ENCODE data around the gene PCTP.

PCTP gene

GRCh38 chr17:55760643-55761355, 9.9 kb downstream of the PCTP start:
- no peak for DNase-seq

GRCh38 chr17:55762086-55762858, 11.4 kb downstream of the PCTP start:
- DNase-seq, result no peak

- no peak for DNase-seq
Observed at GRCh38 chr17:55763856-55764255, 13.0 kb downstream of the PCTP start.

- DNase-seq, result no peak
Observed at GRCh38 chr17:55764610-55765009, 13.8 kb downstream of the PCTP start.

GRCh38 chr17:55765472-55765871, 14.6 kb downstream of the PCTP start:
- DNase-seq, result no peak

GRCh38 chr17:55768936-55769624, 18.2 kb downstream of the PCTP start:
- no peak for DNase-seq

GRCh38 chr17:55769625-55770000, 18.8 kb downstream of the PCTP start:
- no peak for DNase-seq

- no peak for DNase-seq
Observed at GRCh38 chr17:55770196-55770870, 19.5 kb downstream of the PCTP start.

GRCh38 chr17:55772086-55772485, 21.2 kb downstream of the PCTP start:
- no peak for DNase-seq

- no peak for DNase-seq
Observed at GRCh38 chr17:55773671-55774070, 22.8 kb downstream of the PCTP start.

GRCh38 chr17:55774846-55775271, 24.0 kb downstream of the PCTP start:
- no peak for DNase-seq

- DNase-seq, result no peak
Observed at GRCh38 chr17:55776271-55776670, 25.4 kb downstream of the PCTP start.

- DNase-seq, result no peak
Observed at GRCh38 chr17:55777471-55777971, 26.7 kb downstream of the PCTP start.

- DNase-seq, result no peak
Observed at GRCh38 chr17:55778389-55779118, 27.7 kb downstream of the PCTP start.

- no peak for DNase-seq
Observed at GRCh38 chr17:55783684-55784245, 32.9 kb downstream of the PCTP start.

- no peak for DNase-seq
Observed at GRCh38 chr17:55784666-55785065, 33.8 kb downstream of the PCTP start.

GRCh38 chr17:55785181-55785580, 34.3 kb downstream of the PCTP start:
- DNase-seq, result no peak

- DNase-seq, result no peak
Observed at GRCh38 chr17:55793272-55793671, 42.4 kb downstream of the PCTP start.

- DNase-seq, result no peak
Observed at GRCh38 chr17:55794725-55795482, 44.1 kb downstream of the PCTP start.

- no peak for DNase-seq
Observed at GRCh38 chr17:55806745-55807495, 56.1 kb downstream of the PCTP start.
